GM20000 (cell line): ENCODE results near the gene OBSCN.

Experiments used
- DNase-seq: peaks from one replicate; pipeline ENCODE4 v3.0.0; 2012; ENCODE audit warnings: low spot score
- TF ChIP-seq, protein P1 (sequence below): IDR thresholded peaks from 2 replicates; pipeline ENCODE4 v1.5.1; 2012; ENCODE audit warnings: mild to moderate bottlenecking, control low read depth; ENCODE audit errors: extremely low read depth, missing control alignments

Gene OBSCN, protein sequence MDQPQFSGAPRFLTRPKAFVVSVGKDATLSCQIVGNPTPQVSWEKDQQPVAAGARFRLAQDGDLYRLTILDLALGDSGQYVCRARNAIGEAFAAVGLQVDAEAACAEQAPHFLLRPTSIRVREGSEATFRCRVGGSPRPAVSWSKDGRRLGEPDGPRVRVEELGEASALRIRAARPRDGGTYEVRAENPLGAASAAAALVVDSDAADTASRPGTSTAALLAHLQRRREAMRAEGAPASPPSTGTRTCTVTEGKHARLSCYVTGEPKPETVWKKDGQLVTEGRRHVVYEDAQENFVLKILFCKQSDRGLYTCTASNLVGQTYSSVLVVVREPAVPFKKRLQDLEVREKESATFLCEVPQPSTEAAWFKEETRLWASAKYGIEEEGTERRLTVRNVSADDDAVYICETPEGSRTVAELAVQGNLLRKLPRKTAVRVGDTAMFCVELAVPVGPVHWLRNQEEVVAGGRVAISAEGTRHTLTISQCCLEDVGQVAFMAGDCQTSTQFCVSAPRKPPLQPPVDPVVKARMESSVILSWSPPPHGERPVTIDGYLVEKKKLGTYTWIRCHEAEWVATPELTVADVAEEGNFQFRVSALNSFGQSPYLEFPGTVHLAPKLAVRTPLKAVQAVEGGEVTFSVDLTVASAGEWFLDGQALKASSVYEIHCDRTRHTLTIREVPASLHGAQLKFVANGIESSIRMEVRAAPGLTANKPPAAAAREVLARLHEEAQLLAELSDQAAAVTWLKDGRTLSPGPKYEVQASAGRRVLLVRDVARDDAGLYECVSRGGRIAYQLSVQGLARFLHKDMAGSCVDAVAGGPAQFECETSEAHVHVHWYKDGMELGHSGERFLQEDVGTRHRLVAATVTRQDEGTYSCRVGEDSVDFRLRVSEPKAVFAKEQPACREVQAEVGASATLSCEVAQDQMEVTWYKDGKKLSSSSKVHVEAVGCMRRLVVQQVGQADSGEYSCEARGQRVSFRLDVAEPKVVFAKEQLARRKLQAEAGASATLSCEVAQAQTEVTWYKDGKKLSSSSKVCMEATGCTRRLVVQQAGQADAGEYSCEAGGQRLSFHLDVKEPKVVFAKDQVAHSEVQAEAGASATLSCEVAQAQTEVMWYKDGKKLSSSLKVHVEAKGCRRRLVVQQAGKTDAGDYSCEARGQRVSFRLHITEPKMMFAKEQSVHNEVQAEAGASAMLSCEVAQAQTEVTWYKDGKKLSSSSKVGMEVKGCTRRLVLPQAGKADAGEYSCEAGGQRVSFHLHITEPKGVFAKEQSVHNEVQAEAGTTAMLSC (N-terminal part only)

DNA sequence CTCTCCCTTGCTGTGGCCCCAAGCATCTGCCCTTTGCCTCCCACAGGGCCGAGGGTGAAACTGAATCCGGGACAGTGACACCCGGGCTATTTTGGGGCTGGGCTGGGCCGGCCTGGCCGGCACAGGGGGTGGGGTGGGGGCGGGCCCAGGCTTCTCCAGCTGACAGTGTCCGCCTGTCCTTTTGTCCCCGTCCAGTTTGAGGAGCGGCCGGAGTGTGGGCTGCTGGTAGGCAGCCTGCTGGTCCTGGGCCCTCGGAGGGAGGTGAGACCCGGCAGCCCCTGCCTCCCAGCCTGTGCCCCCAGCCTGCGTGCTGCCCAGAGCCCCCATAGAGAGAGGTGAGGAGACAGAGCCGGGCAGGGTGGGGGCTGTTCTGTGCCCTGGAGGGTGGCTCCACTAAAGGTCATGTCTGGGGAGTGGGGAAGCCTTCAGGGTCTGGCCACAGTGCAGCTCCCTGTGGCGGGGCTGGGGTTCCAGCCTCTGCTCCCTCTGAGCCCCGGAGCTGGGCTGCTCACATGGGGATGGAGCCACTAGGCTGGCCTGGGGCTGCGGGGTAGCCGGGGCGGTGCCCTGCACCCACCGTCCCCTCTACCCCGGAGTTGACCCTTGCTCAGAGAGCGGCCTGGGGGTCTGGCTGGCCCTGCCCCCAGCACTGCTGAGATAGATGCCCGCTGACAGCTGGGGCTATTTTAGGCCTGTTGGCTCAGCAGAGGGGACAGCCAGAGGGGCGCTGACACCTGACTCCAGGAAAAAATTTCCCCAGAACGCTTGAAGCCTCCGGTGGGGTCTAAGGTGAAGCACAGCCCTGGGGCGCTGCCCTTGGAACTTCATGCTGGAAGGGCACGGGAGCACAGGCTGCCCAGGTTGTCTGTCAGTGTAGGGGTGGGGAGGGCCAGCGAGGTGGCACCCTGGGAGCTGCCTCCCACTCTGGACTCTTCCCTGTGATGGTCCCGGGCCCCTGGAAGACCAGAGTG lies at the start of gene OBSCN:
Gene OBSCN, plus strand, starts transcription at position 194 of the 971 bp plus-strand sequence. CDS start 3,740 bp downstream, outside the sequence.
- TF ChIP-seq, protein P1, sequence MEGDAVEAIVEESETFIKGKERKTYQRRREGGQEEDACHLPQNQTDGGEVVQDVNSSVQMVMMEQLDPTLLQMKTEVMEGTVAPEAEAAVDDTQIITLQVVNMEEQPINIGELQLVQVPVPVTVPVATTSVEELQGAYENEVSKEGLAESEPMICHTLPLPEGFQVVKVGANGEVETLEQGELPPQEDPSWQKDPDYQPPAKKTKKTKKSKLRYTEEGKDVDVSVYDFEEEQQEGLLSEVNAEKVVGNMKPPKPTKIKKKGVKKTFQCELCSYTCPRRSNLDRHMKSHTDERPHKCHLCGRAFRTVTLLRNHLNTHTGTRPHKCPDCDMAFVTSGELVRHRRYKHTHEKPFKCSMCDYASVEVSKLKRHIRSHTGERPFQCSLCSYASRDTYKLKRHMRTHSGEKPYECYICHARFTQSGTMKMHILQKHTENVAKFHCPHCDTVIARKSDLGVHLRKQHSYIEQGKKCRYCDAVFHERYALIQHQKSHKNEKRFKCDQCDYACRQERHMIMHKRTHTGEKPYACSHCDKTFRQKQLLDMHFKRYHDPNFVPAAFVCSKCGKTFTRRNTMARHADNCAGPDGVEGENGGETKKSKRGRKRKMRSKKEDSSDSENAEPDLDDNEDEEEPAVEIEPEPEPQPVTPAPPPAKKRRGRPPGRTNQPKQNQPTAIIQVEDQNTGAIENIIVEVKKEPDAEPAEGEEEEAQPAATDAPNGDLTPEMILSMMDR = no peak
- DNase-seq = no peak

DNA sequence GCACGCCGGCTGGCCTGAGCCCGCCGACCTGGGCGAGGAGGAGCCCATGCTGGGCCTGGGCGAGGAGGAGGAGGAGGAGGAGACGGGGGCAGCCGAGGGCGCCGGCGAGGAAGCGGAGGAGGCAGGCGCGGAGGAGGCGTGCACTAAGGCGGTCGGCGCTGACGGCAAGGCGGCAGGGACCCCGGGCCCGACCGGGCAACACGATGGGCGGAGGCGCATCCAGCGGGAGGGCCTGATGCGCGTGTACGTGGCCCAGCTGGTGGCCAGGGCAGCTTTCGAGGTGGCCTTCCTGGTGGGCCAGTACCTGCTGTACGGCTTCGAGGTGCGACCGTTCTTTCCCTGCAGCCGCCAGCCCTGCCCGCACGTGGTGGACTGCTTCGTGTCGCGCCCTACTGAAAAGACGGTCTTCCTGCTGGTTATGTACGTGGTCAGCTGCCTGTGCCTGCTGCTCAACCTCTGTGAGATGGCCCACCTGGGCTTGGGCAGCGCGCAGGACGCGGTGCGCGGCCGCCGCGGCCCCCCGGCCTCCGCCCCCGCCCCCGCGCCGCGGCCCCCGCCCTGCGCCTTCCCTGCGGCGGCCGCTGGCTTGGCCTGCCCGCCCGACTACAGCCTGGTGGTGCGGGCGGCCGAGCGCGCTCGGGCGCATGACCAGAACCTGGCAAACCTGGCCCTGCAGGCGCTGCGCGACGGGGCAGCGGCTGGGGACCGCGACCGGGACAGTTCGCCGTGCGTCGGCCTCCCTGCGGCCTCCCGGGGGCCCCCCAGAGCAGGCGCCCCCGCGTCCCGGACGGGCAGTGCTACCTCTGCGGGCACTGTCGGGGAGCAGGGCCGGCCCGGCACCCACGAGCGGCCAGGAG lies 49.5 kb upstream of the OBSCN start:
- TF ChIP-seq, protein P1 = no peak
- DNase-seq = no peak

DNA sequence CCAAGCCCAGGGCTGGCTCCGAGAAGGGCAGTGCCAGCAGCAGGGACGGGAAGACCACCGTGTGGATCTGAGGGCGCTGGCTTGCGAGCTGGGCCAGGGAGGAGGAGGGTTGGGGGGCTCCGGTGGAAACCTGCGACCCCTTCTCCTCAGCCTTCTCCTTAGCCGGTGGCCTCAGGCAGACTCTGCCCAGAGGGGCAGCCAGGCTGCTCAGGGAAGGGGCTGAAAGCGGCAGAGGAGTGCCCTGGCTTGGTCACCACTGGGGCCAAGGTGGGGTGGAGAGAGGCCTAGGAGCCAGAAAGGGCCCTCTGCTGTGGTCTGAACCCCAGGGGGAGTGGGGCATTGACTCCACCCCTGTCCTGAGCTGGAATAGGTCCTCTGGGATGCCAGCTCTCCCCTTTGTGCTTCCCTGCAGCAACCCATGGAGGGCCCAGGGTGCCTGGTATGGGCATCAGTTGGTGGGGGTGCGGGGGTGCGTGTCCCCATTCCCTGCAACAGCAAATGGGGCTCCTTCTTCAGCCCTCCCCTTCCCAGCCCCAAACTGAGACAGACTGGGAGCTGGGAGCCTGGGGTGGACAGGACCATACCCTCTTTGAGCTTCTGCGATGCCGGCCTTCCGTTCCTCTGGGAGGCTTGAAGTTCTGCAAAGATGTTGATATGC lies 48.7 kb upstream of the OBSCN start:
- TF ChIP-seq, protein P1 = no peak
- DNase-seq = no peak

DNA sequence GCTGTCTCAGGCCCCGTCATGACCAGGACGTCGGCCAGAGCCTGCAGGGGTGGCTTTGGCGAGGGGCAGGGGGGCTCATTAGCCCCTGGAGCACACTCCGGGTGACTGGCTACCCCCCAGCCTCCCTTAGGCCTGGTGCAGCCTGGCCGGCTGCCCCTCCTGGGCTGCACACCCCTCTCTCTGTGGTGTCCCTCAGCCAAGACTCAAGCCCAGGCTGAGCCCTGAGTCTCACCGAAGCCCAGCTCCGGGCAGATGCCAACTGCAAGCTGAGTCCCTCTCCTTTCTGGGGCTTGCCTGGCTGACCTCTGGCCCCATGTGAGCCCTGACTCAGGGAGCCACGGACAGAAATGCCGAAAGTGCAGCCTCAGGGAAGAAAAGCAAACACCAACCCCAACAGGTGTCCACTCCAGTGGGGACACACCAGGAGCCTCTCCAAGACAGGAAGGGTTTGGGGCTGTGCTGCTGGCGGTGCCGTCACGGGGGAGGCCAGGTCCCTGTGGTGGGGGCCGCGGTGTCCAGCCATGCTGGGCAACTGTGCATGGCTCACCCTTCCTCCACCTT lies 47.6 kb upstream of the OBSCN start:
- TF ChIP-seq, protein P1 = no peak
- DNase-seq = no peak

DNA sequence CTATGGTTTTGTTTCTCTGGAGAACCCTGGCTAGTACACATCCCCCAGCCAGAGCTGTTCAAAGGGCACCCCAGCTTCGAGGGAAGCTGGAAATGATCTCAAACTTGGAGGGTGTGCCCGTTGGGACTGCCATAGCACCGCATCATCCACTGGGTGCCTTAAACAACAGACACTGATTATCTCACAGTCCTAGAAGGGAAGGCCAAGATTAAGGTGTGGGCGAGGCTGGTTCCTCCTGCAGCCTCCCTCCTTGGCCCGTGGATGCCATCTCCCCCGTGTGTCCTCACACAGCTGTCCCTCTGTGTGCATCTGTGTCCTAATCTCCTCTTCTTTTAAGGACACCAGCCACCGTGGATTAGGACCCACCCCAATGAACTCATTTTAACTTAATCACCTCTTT lies 46.5 kb upstream of the OBSCN start:
- no peak for DNase-seq
- TF ChIP-seq, protein P1 = no peak
